ENCODE data around the gene DGKH. TPM values are rescaled to one million over a fixed set of nuclear protein-coding genes. Genes with fewer than 3 reads are reported as not detected.

The DGKH gene
- total and polyA plus RNA-seq, 2 of the 13 experiments (the other 11 are each of a cell fraction or from before 2014, with no cell fraction given), result 0.01 to 0.13 TPM

- no peaks in the 10 kb centered on the region for H4K20me1 ChIP-seq (ENCODE audit: insufficient read depth, low read length)
- intact Hi-C loops (cut with micrococcal nuclease; ENCODE audit: unreplicated experiment), result no loop called here
- CTCF ChIA-PET (ENCODE audit: low intra/inter-chr PET ratio, low total read pairs), result no interaction called here
- WGBS (ENCODE audit: low lambda C conversion rate), result 48% methylated on average over 4 of the region's 4 CpGs
- no peaks in the 10 kb centered on the region; the same call in 1 of the 2 replicates for H3K9me3 ChIP-seq (ENCODE audit: low read length)
- DNase-seq (ENCODE audit: low spot score) (no peak), ATAC-seq (no peak), FAIRE-seq (no peak)
- H3K36me3 ChIP-seq (replicated peaks in 1 of 2; ENCODE audit: control insufficient read depth in 1 of 2, insufficient read depth in 2 of 2, low read length in 2 of 2), result no peaks in the 10 kb centered on the region
- in situ Hi-C loops (cut with HindIII; ENCODE audit: extremely low pct_ligation_motif_present, low pct_unique_long_range_greater_than_20kb), result no loop called here
- no peak overlapping the region for H3K4me3 ChIP-seq (replicated peaks in 1 of 3; ENCODE audit: insufficient read depth in 1 of 3, low read depth in 2 of 3, low read length in 3 of 3)
- no peak overlapping the region for H2AFZ ChIP-seq (ENCODE audit: low read length)
- H3K9ac ChIP-seq (ENCODE audit: insufficient read depth, low read depth, low read length), result no peak overlapping the region
- POLR2A ChIA-PET, result no interaction called here
- no peaks in the 10 kb centered on the region for H3K4me1 ChIP-seq (ENCODE audit: insufficient read depth, low read length)
- BruUV-seq (replicated peaks), result no TSS peak
- H3K79me2 ChIP-seq (ENCODE audit: insufficient read depth, low read length), result no peaks in the 10 kb centered on the region
- no peak overlapping the region for H3K4me2 ChIP-seq (ENCODE audit: low read depth, low read length)
- no peaks in the 10 kb centered on the region for H3K27me3 ChIP-seq (ENCODE audit: control insufficient read depth in 1 of 2, insufficient read depth in 2 of 2, low read length in 2 of 2)
- H3K27ac ChIP-seq (ENCODE audit: extremely low read length, insufficient read depth, low read length), result no peak overlapping the region
- TF ChIP-seq RBM22 (optimal IDR thresholded peaks at IDR 0.05; ENCODE audit: low read length) (no peak), ZNF776 (CRISPR knock-in tag; IDR thresholded peaks at IDR 0.05) (no peak), KMT2B (CRISPR knock-in tag; IDR thresholded peaks at IDR 0.05) (no peak), AHDC1 (CRISPR knock-in tag; IDR thresholded peaks at IDR 0.05; ENCODE audit: borderline replicate concordance) (no peak), RFXAP (CRISPR knock-in tag; IDR thresholded peaks at IDR 0.05; ENCODE audit: borderline replicate concordance) (no peak), MLX (CRISPR knock-in tag; IDR thresholded peaks at IDR 0.05) (no peak), ZNF407 (CRISPR knock-in tag; IDR thresholded peaks at IDR 0.05; ENCODE audit: not compliant biosample characterization) (no peak)
Measured at GRCh38 chr13:42214446-42214845, 166.0 kb downstream of the DGKH start.
